SK-N-MC (cell line): ENCODE data around the gene VPS52.

ENCODE experiments used
- DNase-seq: peaks from one replicate; pipeline ENCODE4 v3.0.0-alpha.2; 2011; ENCODE audit warnings: low read depth, low spot score
- H3K27ac ChIP-seq: fragments of 200-600 bp; sonication (generic); 2 replicates; pipeline ENCODE4 v1.5.1; 2016; ENCODE audit warnings: mixed run types
- H3K36me3 ChIP-seq: fragments of 200-600 bp; sonication (generic); 2 replicates; pipeline ENCODE4 v1.6.1; 2017; ENCODE audit warnings: antibody characterized with exemption, low read length, mixed read lengths; ENCODE audit not compliant: insufficient read depth
- H3K4me3 ChIP-seq: fragments of 200-600 bp; sonication (generic); 2 replicates; pipeline ENCODE4 v1.5.1; 2016
- H3K9ac ChIP-seq: fragments of 200-600 bp; sonication (generic); 2 replicates; pipeline ENCODE4 v1.8.0; 2017; ENCODE audit warnings: mixed run types, mixed read lengths; ENCODE audit not compliant: insufficient read length
- H3K9me3 ChIP-seq: fragments of 200-600 bp; sonication (generic); 2 replicates; pipeline ENCODE4 v1.6.1; 2017; ENCODE audit warnings: low read depth, mild to moderate bottlenecking, antibody characterized with exemption, low read length, moderate library complexity, mixed read lengths
- EZH2 ChIP-seq: fragments of 200-600 bp; sonication (generic); IDR thresholded peaks from one replicate; pipeline ENCODE4 v1.6.1; 2017; ENCODE audit warnings: antibody characterized with exemption
- FOXP2 ChIP-seq: optimal IDR thresholded peaks from 2 replicates; pipeline ENCODE3; 2011; ENCODE audit warnings: mild to moderate bottlenecking, moderate library complexity; ENCODE audit not compliant: insufficient read depth; ENCODE audit errors: extremely low read length, control extremely low read depth
- POLR2AphosphoS5 ChIP-seq: IDR thresholded peaks from 2 replicates; pipeline ENCODE4 v1.6.1; 2012; ENCODE audit warnings: mild to moderate bottlenecking, low read depth, low read length, borderline replicate concordance

VPS52 gene

GRCh38 chr6:33251395-33252012 is 20.2 kb downstream of the VPS52 start:
- DNase-seq, result no peak
- H3K4me3 ChIP-seq, result no peak overlapping the region
- H3K27ac ChIP-seq, result no peak overlapping the region
- H3K9me3 ChIP-seq, result no peaks in the 10 kb centered on the region
- H3K9ac ChIP-seq, result no peak overlapping the region
- peaks cover 5% of the 10 kb centered on the region; the same call in 1 of the 2 replicates for H3K36me3 ChIP-seq
- TF ChIP-seq FOXP2 (no peak), POLR2AphosphoS5 (no peak), EZH2 (no peak)

- no peak overlapping the region for H3K4me3 ChIP-seq
- no peak for DNase-seq
- TF ChIP-seq FOXP2, result no peak
- TF ChIP-seq POLR2AphosphoS5, result no peak
- no peak for TF ChIP-seq EZH2
- peaks cover 5% of the 10 kb centered on the region; the same call in 1 of the 2 replicates for H3K36me3 ChIP-seq
- H3K9ac ChIP-seq, result no peak overlapping the region
- no peaks in the 10 kb centered on the region for H3K9me3 ChIP-seq
- H3K27ac ChIP-seq, result no peak overlapping the region
Observed at GRCh38 chr6:33250731-33251130, 20.9 kb downstream of the VPS52 start.

GRCh38 chr6:33249732-33250630 is 21.7 kb downstream of the VPS52 start:
- H3K4me3 ChIP-seq, result peak overlapping the region; percentile 87
- H3K9ac ChIP-seq, result peak overlapping the region; percentile 93
- no peak for DNase-seq
- TF ChIP-seq POLR2AphosphoS5 (no peak), FOXP2 (no peak), EZH2 (no peak)
- peaks cover 5% of the 10 kb centered on the region; the same call in 1 of the 2 replicates for H3K36me3 ChIP-seq
- H3K27ac ChIP-seq, result peak overlapping the region; percentile 91
- H3K9me3 ChIP-seq, result no peaks in the 10 kb centered on the region

- TF ChIP-seq POLR2AphosphoS5 (peak; percentile 89), EZH2 (no peak), FOXP2 (no peak)
- Histone ChIP-seq H3K36me3 (peaks cover 5% of the 10 kb centered on the region; the same call in 1 of the 2 replicates), H3K9me3 (no peaks in the 10 kb centered on the region), H3K9ac (peak overlapping the region; percentile 93), H3K27ac (peak overlapping the region; percentile 93), H3K4me3 (peak overlapping the region; percentile 87)
- peak; percentile 96 for DNase-seq
Observed at GRCh38 chr6:33248932-33249731, 22.5 kb downstream of the VPS52 start.

- H3K27ac ChIP-seq, result peak overlapping the region; percentile 93
- H3K9ac ChIP-seq, result peak overlapping the region; percentile 83
- H3K36me3 ChIP-seq, result peaks cover 5% of the 10 kb centered on the region; the same call in 1 of the 2 replicates
- DNase-seq, result peak; percentile 10
- no peaks in the 10 kb centered on the region for H3K9me3 ChIP-seq
- peak overlapping the region; percentile 87 for H3K4me3 ChIP-seq
- TF ChIP-seq EZH2, result no peak
- no peak for TF ChIP-seq FOXP2
- TF ChIP-seq POLR2AphosphoS5, result no peak
Observed at GRCh38 chr6:33248643-33248931, 23.1 kb downstream of the VPS52 start.

- peak; percentile 39 for DNase-seq
- Histone ChIP-seq H3K4me3 (peak overlapping the region; percentile 87), H3K9ac (peak overlapping the region; percentile 83), H3K9me3 (no peaks in the 10 kb centered on the region), H3K27ac (peak overlapping the region; percentile 93; the same call in 1 of the 2 replicates), H3K36me3 (peaks cover 5% of the 10 kb centered on the region; the same call in 1 of the 2 replicates)
- no peak for TF ChIP-seq EZH2
Observed at GRCh38 chr6:33247977-33248642, 23.6 kb downstream of the VPS52 start.

- no peaks in the 10 kb centered on the region for H3K36me3 ChIP-seq
- no peak overlapping the region for H3K4me3 ChIP-seq
- DNase-seq, result no peak
- H3K27ac ChIP-seq, result no peak overlapping the region
- H3K9ac ChIP-seq, result no peak overlapping the region
- H3K9me3 ChIP-seq, result no peaks in the 10 kb centered on the region
- no peak for TF ChIP-seq EZH2
- no peak for TF ChIP-seq POLR2AphosphoS5
- TF ChIP-seq FOXP2, result no peak
Observed at GRCh38 chr6:33243476-33243875, 28.2 kb downstream of the VPS52 start.
